HuH-7 (cell line): ENCODE data around the gene PPP1R12B.
"Not testable (repeated sequence)": the region's sequence is repeated elsewhere in the genome, so short reads cannot be mapped to it uniquely, and the experiment has no call there.

Source experiments
- DNase-seq: peaks from one replicate; pipeline ENCODE4 v3.0.0; 2011; ENCODE audit warnings: low spot score

PPP1R12B gene

DNA sequence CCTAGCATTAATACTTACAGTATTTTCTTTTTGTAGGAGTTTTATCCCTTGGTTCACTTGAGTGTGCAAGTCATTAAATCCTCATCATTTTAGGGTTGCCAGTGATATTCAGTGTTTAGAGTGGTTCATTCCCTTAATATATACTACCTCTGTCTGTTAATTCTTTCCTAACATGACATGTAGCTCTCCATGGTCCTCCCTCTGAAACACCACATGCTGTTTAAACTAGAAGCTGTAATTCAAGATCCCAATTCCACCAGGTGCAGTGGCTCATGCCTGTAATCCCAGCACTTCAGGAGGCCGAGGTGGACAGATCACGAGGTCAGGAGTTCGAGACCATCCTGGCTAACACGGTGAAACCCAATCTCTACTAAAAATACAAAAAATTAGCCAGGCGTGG lies 233.9 kb downstream of the PPP1R12B start:
- DNase-seq = not testable (repeated sequence)

DNA sequence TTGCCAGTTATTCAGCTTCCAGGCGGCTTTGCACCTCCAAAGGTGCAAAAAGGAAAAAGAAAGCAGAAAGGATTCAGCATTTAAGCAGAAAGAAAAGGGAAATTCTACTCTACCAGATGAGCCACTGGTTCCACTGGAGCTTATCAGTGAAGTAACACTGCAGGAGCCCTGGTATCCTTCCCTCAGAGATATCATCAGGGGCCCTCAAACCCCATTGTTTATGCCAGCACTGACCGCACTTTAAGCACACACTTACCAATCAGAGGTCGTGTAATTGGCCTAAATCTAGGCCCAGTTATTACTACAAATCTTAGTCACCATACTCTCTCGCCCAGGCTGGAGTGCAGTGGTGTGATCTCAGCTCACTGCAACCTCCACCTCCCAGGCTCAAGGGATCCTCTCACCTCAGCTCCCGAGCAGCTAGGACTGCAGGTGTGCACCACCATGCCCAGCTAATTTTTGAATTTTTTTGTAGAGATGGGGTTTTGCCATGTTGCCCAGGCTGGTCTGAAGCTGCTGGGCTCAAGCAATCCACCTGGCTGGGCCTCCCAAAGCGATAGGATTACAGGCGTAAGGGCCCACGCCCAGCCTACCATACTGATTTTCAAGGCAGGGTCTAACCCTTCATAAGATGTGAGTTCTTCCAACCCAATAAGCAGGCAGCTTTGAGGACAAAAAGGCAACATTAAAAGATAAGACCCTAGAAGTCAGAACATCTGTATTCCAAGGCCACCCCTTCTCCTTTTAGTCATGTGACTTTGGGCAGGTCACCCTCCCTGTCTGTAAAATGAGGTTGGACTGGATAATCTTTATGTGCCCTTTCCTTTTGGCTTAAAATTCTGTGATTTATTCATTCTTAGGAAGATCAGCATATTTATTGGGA lies 236.4 kb downstream of the PPP1R12B start:
- no peak for DNase-seq

DNA sequence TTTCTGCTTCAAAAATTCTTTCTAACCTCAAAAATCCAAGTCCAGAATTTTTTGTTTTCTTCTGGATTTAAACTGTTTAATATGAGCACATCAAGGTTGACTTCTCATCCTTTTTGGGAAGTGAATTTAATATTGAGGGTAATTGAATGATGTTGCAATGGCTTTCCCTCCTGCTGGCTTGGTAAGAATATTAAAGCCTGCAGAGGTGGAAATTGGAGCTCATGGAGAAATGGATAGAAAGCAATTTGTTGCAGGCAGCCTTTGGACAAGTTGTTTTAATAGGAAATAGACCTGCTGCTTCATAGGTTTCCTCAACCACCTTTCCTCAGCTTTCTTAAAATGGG lies 237.1 kb downstream of the PPP1R12B start:
- no peak for DNase-seq

DNA sequence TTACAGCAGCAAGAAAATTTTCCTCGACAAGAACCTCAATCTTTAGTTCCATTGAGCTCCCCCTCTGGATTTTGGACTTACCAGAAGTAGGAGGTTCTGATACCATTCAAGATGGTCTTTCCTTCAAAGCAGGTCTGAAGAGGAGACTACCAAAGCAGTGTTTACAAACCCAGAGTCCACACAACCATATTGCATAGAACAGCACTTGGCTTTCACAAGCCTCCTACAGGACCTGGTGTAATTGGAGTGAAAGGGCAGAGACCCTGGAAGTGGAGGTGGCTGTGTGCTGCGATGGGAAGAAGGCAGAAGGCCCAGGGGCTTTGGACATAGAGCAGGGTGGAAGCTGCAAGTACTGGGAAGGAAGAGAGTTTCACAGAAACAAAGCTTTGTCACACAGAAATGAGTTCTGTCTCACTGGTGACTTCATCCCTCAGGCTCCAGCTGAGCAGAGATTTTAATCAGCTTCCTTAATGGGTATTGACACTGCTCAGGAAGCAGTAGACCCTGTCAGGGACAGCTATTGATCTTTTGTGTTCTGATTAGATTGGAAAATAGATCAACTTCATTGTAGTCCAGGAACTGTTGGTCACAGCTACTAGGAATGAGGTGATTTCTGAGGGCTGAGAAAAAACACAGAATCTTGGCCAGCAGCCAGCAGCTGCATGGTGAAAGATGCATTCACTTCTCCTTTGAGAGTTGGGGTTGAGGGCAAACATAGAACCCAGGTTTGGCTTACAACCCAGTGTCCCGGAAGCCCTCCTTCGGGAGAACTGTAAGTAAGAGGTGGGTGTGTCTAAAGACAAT lies 237.7 kb downstream of the PPP1R12B start:
- no peak for DNase-seq

DNA sequence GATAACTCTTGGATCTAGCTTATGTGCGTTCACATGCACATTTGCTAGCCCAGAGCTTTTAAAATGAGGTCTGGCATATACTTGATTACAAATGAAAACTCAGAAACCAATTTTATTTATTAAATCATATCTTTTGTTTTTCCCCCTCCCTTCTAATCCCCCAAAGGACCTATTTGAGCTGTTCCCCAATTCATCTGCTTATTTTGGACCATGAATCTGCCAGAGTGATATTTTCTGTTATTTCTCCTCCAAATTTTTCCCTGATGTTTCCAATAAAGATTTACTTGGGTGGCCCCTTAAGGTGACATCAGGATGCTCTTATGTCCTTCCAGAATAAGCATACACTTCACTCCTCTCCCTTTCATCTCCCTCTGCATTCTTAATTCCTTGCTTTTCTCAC lies 238.4 kb downstream of the PPP1R12B start:
- DNase-seq = no peak

DNA sequence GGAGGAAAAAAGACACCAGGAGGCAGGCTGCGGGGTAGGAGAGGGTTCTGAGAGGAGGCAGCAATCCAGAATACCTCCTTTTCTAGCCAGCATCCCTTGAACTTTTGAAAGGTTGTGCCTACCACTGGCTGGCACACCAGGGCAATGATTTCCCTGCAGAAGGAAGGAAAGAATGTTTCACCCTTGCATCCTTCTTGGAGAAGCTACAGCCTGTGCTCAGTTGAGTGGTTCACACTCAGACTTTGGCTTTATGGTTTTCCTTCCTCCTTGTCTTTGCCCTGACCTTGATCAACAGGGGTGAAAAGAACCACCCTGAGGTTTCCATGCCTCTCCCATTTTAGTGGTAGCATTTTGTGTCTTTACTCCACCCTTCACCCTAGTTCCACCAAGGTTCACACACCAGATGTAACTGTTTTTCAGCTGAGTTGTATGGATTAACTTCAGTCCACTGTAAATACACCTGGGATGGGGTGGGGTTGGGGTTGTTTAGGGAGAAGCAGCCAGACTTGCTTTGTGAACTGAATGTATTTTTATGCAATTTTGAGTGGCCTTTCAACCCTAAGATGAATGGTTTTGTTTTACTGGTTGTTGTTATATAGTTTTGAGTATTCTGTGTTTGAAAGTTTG lies 239.5 kb downstream of the PPP1R12B start:
- DNase-seq = no peak

DNA sequence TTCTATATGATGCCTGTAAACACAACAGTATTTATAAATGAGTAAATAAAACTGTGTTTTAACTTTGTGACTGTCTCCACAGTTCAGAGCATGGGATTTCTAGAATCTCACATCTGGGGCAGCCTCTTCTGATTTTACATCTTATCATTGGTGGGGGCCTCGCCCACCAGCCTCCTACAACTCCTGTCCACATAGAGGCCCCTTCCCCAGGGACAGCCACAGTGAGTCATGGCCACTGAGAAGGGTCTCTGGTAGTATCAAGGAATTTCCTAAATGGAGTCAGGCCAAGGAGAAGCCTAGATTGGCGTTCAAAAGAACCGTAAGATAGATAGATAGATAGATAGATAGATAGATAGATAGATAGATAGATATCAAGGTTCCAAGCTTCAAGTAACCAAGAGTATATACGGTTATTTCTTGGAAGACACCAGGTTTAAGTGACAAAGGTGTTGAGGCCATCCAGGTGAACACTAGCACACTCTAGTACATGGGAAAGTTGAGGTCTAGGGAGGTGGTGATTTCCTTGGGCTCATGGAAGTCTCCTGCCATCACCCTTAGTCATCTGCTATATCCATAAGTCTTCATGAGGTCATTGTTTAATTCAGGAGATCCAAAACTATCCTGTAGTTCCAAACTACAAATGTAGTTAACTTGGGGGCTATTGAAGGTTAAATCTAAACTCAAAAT lies 240.1 kb downstream of the PPP1R12B start:
- DNase-seq = no peak

DNA sequence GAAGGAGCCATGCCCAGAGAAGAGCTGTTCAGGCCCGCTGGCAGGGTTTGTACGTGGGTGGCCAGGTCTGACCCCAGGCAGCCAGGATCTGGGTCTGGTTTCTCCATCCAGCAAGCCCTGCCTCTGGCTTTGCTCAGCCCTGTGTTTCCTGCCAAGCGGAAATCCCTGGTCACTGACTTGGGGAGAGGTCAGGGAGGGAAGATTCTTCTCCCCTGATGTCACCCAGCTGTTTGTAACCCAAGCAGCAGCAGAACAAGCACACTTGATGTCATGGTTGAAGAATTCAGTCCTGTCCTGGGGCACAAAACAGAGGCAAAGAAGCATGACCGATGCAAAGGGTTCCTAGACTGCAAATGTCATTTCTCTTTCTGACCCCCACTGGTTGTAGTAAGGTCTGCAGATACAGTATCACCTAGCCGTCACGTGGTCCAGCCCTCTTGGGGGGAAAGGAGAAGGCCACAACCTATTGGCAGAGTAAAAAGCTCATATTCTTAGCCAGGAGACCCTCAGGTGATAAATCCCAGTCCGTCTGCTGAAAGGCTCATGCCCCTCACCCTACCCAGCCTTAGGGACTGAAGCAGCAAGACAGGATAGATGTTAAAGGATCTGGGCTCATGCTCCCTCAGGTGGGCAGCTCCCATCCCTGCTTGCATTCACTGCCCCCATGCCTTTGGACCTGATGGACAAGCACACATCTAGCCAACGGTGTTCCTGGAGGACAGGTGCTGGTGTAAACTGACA lies 240.9 kb downstream of the PPP1R12B start:
- DNase-seq = peak; percentile 27

DNA sequence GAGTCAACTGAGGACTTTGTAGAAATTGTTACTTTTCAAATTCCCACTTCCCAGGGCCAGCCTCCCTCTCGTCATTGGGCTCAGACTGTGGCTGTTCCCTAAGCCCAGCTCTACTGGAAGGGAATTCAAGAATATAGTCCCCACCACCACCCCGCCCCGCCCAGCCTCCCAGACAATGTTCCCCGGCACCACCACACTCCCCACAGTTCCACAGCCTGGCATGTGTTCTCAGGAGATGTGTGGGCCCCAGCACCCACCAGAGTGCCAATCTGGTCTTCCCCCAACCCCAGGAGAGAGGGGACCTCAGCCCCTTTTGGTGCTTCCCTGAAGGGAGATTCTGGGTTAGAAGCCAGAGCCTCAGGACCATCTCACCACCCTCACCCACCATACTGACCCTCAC lies 241.6 kb downstream of the PPP1R12B start:
- DNase-seq = no peak

DNA sequence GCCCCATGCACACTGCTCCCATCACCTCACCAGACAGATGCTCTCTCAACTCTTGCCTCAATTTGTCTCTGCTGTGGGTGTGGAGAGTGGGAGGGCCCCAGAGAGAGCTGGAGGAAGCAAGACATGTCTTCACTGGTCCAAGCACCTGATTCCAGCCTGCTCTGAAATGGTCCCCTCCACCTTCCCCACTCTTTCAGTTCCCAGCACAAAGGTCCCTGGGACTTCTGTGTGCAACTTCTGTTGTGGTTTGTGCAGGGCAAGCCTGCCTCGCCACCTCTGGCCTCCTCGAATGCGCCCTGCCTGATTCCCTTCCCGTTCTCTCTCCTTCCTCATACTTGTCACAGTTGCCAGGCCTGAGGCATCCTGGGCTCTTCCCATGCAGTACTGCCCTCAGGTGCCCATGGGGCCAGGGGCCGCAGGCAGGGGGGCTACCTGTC lies 242.5 kb downstream of the PPP1R12B start:
- no peak for DNase-seq

DNA sequence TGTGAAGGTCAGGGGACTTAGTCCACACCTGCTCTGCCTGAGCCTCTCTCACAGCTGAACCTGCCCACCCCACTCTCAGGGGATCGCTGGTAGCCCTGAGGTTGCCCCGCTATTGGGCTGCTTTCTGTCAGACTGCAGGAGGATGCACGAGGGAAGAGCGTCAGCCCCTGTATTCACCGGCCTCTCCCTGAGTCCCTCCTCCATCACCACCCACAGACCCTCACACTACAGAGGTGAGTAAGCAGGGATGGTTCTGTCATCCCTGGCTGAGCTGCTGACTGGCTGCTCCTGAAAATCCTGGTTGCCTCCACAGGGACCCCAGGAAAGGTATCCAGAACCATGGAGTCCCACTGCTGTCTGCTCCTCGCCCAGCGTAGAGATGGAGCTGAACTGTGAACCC lies 243.0 kb downstream of the PPP1R12B start:
- no peak for DNase-seq

DNA sequence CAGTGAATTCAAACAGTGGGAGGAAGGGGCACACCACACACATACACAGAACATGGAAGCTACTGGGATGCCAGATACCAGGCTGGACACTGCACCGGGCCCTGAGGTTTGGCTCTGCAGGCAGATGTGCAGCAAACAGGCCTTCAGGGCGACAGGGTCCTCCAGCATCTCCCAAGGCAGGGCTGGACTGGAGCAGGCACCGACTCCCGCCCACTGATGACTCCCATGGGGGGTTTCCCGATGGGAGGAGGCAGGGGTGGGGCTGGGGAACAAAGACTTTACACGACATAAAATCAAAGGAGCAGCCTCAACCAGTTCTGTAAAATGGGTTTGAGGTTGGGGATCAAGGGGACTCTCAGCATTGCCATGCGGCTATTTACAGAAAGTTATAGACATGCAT lies 243.6 kb downstream of the PPP1R12B start:
- no peak for DNase-seq

DNA sequence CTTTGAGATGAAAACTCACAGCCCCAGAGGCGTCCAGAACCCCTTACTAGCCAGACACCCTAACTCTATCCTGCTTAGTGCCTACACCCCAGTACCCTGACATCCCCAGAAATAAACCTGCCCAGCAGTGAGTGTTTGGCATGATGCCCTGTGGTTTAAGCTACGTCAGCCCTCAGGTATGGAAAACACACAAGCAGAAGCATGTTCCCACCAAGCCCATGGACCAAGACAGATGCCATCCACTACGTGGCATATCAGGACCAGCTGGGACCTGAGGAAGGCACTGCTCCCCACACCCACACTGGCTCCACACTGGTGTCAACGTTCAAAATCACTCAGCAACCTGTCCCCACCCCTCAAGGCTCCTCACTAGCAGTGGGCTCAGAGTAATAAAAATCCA lies 245.3 kb downstream of the PPP1R12B start:
- no peak for DNase-seq

DNA sequence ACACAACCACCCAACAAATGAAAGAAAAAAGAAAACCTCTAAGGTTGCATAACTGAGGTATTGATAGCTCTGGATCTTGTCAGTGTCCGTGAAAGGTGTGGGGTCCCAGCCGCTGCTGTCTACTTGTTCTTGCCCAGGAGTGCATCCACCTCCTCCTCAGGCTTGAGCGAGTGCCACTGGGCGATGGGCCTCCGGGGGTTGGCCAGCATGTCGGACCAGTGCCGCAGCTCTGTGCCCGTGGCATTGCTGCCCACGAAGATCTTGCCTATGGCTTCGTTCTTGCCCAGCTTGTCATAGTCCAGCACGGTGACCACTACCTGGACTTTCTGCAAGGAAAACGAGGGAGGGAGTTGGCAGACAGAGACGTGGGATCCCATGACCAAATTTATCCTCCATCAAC lies 248.1 kb downstream of the PPP1R12B start:
- DNase-seq = no peak

DNA sequence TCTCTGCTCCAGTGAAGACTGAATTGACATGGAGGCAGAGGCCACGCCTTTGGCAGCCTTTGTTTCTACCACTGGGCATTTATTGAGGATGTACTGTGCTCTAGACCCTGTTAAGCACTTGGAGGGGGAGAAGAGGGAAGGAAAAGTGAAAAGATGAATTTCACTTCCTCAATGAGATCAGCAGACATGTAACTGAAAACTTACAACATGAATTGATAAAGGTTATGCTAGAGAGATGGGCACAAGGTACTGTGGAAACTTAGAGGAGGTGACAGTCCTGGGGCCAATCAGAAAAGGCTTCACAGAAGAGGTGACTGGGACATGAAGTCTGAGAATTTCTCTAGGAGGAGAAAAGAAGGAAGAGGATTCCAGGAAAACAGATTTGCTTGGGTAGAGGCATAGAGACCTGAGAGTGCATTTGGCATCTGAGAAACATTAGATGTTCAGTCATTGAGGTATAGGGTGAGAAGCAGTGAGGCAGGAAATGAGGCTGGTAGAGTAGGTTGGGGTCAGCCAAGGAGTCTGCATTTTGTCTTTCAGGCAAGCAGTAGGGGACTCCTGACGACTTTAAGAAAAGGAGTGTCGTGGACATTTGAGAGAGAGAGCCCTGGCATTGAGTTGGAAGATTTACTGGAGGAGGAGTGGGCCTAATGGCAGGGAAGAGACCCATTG lies 248.7 kb downstream of the PPP1R12B start:
- DNase-seq = no peak

DNA sequence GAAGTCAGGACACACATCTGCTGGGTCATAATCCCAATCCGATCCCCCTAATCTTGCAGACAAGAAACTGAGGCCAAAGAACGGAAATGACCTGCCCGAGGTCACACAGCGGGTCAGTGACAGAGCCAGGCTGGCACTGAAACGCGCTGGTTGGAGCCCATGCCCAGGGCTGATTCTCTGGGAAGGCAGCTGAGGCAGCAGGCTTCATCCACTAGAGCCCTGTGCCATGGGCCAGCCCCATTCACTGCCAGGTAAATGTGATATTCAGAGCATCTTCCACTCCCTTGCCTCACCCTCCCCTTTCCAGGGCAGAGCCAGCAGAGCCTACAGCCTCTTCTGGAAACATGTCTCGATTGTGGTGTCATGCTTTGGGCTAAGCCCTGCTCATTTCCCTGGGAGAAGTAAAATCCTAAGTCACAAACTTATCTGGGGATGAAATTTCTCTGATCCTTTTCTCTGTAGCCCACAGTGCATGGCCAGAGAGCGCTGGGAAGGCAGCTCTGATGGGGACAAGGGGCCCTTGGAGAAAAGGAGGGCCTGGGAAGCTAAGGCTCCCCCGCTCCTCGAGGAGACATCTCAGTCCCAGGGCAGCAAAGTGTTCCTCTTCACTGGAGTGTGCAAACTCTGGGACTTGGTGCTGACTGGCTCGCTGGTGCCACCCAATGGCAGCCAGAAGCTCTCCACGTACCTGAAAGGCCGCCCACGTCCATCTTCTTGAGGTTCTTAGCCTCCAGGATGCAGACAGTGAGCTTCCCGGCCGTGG lies 251.4 kb downstream of the PPP1R12B start:
- DNase-seq = peak; percentile 72

DNA sequence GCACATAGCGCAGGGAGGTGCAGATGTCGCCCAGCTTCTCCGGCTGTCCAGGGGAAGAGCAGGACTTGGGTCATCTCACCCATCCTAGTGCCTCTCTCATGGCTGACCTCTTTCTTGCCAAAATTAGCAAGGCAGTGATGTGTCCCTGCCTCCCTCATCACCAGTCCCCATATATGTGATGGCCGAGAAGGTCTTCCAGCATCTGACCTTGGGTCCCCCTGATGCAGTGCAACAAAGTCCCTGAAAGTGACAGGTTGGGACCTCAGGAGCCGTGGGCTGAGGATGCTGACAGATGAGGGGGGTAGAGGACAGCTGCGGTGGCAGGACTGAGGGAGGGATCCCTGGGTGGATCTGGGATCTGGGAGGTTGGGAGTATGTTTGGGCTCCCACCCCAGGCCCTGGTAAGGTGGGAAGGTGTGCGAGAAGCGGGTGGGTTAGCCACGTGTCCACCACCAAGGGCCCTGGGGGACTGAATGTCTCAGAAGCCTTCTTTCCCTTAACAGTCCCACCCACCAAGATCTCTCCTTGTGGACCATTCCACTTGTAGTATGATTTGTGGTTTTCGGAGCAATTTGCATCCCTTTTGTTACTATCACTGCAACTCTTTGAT lies 252.0 kb downstream of the PPP1R12B start:
- DNase-seq = no peak

DNA sequence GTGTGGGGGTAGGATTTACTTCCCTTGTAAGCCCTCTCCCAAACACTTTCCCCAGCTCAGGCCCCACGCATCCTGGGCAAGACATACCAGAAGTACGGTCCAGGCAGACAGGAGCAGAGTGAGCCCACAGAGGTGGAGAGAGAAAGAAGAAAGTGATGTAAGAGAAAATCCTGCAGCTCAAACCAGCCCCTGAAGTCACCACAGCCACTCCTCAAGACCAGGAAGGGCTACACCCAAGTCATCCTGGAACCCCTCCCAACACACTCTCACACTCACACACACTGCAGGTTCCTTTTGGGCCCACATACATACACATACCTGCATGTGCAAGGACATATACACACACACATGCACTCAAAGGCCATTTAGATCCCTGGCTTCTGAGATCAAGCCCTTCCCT lies 254.9 kb downstream of the PPP1R12B start:
- DNase-seq = no peak

DNA sequence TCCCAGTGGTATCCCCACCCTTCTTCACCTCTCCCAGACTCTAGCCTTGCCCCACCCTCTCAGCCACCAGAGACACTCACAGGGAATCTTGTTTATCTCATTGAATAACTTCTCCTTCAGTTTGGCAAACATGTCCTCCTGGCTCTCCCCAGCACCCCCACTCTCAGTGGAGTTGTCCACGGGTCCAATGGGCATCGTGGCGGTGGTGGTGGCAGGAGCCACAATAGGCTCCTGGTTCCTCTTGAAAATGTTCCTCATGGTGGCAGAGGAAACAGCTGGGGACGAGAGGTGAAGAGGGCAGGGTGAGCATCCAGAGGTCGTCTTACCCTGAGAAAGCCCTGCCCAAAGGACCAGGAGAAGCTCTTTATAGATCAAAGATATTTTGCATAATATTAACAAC lies 257.0 kb downstream of the PPP1R12B start:
- DNase-seq = no peak

DNA sequence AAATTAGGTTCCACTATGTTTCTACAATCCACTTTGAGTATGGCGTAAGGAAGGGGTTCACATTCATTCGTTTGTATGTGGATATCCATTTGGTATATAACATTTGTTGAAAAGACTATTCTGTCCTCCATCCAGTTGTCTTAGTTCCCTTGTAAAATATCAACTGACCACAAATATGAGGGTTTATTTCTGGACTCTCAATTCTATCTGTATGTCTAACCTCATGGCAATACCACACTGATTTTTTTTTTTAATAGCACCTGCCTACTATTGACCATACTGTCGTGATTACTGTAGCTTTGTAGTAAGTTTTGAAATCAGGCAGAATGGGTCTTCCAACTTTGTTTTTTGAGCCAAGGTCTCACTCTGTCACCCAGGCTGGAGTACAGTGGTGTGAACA lies 263.5 kb downstream of the PPP1R12B start:
- not testable (repeated sequence) for DNase-seq
